GM23338 (cell line): Measurements from ENCODE around the gene FOXJ1.

Source experiments
- EZH2 ChIP-seq: fragments of 200-600 bp; sonication (generic); IDR thresholded peaks from one replicate; pipeline ENCODE4 v1.8.0; 2017; ENCODE audit warnings: antibody characterized with exemption, mild to moderate bottlenecking, low read depth; ENCODE audit not compliant: unreplicated experiment
- EZH2phosphoT487 ChIP-seq: fragments of 200-600 bp; sonication (generic); IDR thresholded peaks from one replicate; pipeline ENCODE4 v1.8.1; 2018; ENCODE audit warnings: antibody characterized with exemption; ENCODE audit not compliant: unreplicated experiment
- JUNB ChIP-seq: IDR thresholded peaks from one replicate; pipeline ENCODE4 v1.6.1; 2016; ENCODE audit warnings: antibody characterized with exemption; ENCODE audit not compliant: unreplicated experiment
- POLR2AphosphoS5 ChIP-seq: IDR thresholded peaks from 2 replicates; pipeline ENCODE4 v1.6.1; 2016; ENCODE audit warnings: antibody characterized with exemption, low read depth
- STAT1 ChIP-seq: IDR thresholded peaks from one replicate; pipeline ENCODE4 v1.6.1; 2016; ENCODE audit warnings: antibody characterized with exemption; ENCODE audit not compliant: unreplicated experiment
- TF ChIP-seq, protein P1 (sequence below): IDR thresholded peaks from 2 replicates; pipeline ENCODE4 v1.6.1; 2016; ENCODE audit warnings: antibody characterized with exemption
- TF ChIP-seq, protein P2 (sequence below), 2 experiments: fragments of 200-600 bp in 1 of 2; sonication (generic) in 1 of 2; conservative IDR thresholded peaks; 2 replicates each; pipeline versions ENCODE4 v1.5.1 to v1.6.1; 2016 to 2017; ENCODE audit warnings: antibody characterized with exemption in 2 of 2, low read depth in 2 of 2, mild to moderate bottlenecking in 2 of 2, moderate library complexity in 1 of 2
- TF ChIP-seq, protein P3 (sequence below): IDR thresholded peaks from one replicate; pipeline ENCODE4 v1.6.1; 2018; ENCODE audit warnings: antibody characterized with exemption; ENCODE audit not compliant: unreplicated experiment

DNA sequence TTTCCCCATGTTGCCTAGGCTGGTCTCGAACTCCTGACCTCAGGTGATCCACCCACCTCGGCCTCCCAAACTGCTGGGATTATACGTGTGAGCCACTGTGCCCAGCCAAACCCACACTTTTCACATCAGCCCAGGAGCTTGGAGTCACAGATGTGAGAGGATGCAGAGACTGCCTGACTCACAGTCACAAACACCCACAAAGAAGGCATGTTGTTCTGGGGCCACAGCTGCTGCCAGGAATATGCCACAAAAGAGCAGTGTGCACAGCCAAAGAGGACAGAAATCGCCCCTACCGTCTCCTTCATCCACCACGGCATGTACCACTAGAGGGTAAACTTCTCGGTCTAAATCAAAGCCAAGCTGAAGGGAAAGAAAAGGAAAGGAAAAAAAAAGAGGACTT, 25.1 kb upstream of the FOXJ1 start:
- TF ChIP-seq EZH2phosphoT487, result no peak
- TF ChIP-seq, protein P1, sequence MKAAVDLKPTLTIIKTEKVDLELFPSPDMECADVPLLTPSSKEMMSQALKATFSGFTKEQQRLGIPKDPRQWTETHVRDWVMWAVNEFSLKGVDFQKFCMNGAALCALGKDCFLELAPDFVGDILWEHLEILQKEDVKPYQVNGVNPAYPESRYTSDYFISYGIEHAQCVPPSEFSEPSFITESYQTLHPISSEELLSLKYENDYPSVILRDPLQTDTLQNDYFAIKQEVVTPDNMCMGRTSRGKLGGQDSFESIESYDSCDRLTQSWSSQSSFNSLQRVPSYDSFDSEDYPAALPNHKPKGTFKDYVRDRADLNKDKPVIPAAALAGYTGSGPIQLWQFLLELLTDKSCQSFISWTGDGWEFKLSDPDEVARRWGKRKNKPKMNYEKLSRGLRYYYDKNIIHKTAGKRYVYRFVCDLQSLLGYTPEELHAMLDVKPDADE, result no peak
- TF ChIP-seq, protein P2, sequence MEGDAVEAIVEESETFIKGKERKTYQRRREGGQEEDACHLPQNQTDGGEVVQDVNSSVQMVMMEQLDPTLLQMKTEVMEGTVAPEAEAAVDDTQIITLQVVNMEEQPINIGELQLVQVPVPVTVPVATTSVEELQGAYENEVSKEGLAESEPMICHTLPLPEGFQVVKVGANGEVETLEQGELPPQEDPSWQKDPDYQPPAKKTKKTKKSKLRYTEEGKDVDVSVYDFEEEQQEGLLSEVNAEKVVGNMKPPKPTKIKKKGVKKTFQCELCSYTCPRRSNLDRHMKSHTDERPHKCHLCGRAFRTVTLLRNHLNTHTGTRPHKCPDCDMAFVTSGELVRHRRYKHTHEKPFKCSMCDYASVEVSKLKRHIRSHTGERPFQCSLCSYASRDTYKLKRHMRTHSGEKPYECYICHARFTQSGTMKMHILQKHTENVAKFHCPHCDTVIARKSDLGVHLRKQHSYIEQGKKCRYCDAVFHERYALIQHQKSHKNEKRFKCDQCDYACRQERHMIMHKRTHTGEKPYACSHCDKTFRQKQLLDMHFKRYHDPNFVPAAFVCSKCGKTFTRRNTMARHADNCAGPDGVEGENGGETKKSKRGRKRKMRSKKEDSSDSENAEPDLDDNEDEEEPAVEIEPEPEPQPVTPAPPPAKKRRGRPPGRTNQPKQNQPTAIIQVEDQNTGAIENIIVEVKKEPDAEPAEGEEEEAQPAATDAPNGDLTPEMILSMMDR (conservative IDR thresholded peaks at IDR 0.05; ENCODE audit: low read depth in 2 of 2), result no peak
- TF ChIP-seq EZH2, result no peak
- TF ChIP-seq JUNB, result no peak
- TF ChIP-seq POLR2AphosphoS5, result no peak
- TF ChIP-seq, protein P3, sequence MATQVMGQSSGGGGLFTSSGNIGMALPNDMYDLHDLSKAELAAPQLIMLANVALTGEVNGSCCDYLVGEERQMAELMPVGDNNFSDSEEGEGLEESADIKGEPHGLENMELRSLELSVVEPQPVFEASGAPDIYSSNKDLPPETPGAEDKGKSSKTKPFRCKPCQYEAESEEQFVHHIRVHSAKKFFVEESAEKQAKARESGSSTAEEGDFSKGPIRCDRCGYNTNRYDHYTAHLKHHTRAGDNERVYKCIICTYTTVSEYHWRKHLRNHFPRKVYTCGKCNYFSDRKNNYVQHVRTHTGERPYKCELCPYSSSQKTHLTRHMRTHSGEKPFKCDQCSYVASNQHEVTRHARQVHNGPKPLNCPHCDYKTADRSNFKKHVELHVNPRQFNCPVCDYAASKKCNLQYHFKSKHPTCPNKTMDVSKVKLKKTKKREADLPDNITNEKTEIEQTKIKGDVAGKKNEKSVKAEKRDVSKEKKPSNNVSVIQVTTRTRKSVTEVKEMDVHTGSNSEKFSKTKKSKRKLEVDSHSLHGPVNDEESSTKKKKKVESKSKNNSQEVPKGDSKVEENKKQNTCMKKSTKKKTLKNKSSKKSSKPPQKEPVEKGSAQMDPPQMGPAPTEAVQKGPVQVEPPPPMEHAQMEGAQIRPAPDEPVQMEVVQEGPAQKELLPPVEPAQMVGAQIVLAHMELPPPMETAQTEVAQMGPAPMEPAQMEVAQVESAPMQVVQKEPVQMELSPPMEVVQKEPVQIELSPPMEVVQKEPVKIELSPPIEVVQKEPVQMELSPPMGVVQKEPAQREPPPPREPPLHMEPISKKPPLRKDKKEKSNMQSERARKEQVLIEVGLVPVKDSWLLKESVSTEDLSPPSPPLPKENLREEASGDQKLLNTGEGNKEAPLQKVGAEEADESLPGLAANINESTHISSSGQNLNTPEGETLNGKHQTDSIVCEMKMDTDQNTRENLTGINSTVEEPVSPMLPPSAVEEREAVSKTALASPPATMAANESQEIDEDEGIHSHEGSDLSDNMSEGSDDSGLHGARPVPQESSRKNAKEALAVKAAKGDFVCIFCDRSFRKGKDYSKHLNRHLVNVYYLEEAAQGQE, result no peak
- TF ChIP-seq STAT1, result no peak
